Keratinocyte (primary cell): ENCODE results near the gene CDCA3. TPM values are rescaled to one million over a fixed set of nuclear protein-coding genes. Genes with fewer than 3 reads are reported as not detected.

ENCODE experiments used
- DNase-seq: peaks from one replicate; pipeline ENCODE4 v3.0.0-alpha.2; 2011; ENCODE audit warnings: low read depth, missing footprints, low spot score
- FAIRE-seq: peaks from 2 replicates; lab custom pipeline; 2011; peaks lifted over from hg19 to GRCh38; lab: Jason Lieb, UNC
- H2AFZ ChIP-seq: 2 replicates; pipeline ENCODE4 v1.6.0; 2012; ENCODE audit warnings: low read length, control low read depth, inconsistent platforms; ENCODE audit not compliant: control insufficient read depth
- H3K27ac ChIP-seq: 2 replicates; pipeline ENCODE4 v1.5.1; 2011; ENCODE audit warnings: low read length; ENCODE audit not compliant: control insufficient read depth, insufficient read depth
- H3K27me3 ChIP-seq: 3 replicates; pipeline ENCODE4 v1.6.0; 2011; ENCODE audit warnings: low read length; ENCODE audit not compliant: control insufficient read depth, insufficient read depth; ENCODE audit errors: extremely low read depth
- H3K36me3 ChIP-seq, 2 experiments: 2 replicates in 1 of 2; 3 replicates in 1 of 2; pipeline ENCODE4 v1.5.1; 2011; ENCODE audit warnings: low read length in 2 of 2, mild to moderate bottlenecking in 1 of 2; ENCODE audit not compliant: control insufficient read depth in 2 of 2, insufficient read depth in 2 of 2; ENCODE audit errors: extremely low read depth in 1 of 2
- H3K4me1 ChIP-seq: 3 replicates; pipeline ENCODE4 v1.5.1; 2011; ENCODE audit warnings: low read length; ENCODE audit not compliant: control insufficient read depth, insufficient read depth; ENCODE audit errors: extremely low read depth
- H3K4me2 ChIP-seq: 3 replicates; pipeline ENCODE4 v1.6.0; 2011; ENCODE audit warnings: low read depth, low read length; ENCODE audit not compliant: control insufficient read depth, insufficient read depth; ENCODE audit errors: extremely low read depth
- H3K4me3 ChIP-seq, 3 experiments: fragments of 200-600 bp in 1 of 3; sonication (generic) in 1 of 3; 2 replicates in 2 of 3; 3 replicates in 1 of 3; pipeline ENCODE4 v1.5.1; 2011 to 2016; ENCODE audit warnings: low read length in 3 of 3, mild to moderate bottlenecking in 3 of 3, control low read depth in 2 of 3, inconsistent platforms in 1 of 3, low read depth in 1 of 3, mixed read lengths in 1 of 3, mixed run types in 1 of 3, moderate library complexity in 1 of 3; ENCODE audit not compliant: control insufficient read depth in 2 of 3, insufficient read depth in 2 of 3; ENCODE audit errors: extremely low read depth in 1 of 3
- H3K79me2 ChIP-seq: 2 replicates; pipeline ENCODE4 v1.6.0; 2012; ENCODE audit warnings: low read length; ENCODE audit not compliant: control insufficient read depth, insufficient read depth
- H3K9ac ChIP-seq: 3 replicates; pipeline ENCODE4 v1.6.0; 2011; ENCODE audit warnings: low read length; ENCODE audit not compliant: control insufficient read depth, insufficient read depth; ENCODE audit errors: extremely low read depth
- H3K9me1 ChIP-seq: 3 replicates; pipeline ENCODE4 v1.6.0; 2011; ENCODE audit warnings: low read length; ENCODE audit not compliant: control insufficient read depth, insufficient read depth; ENCODE audit errors: extremely low read depth
- H3K9me3 ChIP-seq: 2 replicates; pipeline ENCODE4 v1.5.1; 2012; ENCODE audit warnings: low read depth, low read length; ENCODE audit not compliant: control insufficient read depth
- H4K20me1 ChIP-seq: 3 replicates; pipeline ENCODE4 v1.6.0; 2011; ENCODE audit warnings: low read length; ENCODE audit not compliant: control insufficient read depth, insufficient read depth; ENCODE audit errors: extremely low read depth
- CTCF ChIP-seq, 3 experiments: IDR thresholded peaks in 1 of 3; conservative IDR thresholded peaks in 1 of 3; optimal IDR thresholded peaks in 1 of 3; 2 replicates in 2 of 3; 3 replicates in 1 of 3; pipeline versions ENCODE3 to v1.5.1; 2011; ENCODE audit warnings: low read length in 3 of 3, mild to moderate bottlenecking in 3 of 3, moderate library complexity in 2 of 3, control low read depth in 1 of 3, inconsistent platforms in 1 of 3; ENCODE audit not compliant: insufficient read depth in 2 of 3; ENCODE audit errors: extremely low read depth in 1 of 3
- EZH2 ChIP-seq: IDR thresholded peaks from one replicate; pipeline ENCODE4 v1.6.1; 2012; ENCODE audit warnings: inconsistent platforms, mild to moderate bottlenecking, low read length, moderate library complexity
- dilution Hi-C: fragments of 300-500 bp; cut with MboI; formaldehyde crosslinking; loops from one replicate; pipeline ENCODE4 v1.7.0; 2020; ENCODE audit warnings: low sequenced_read_pairs; ENCODE audit not compliant: extremely low pct_ligation_motif_present
- polyA plus RNA-seq, 5 experiments: library from polyadenylated mRNA; depleted of rRNA in 3 of 5; stranded (reverse) in 3 of 5; stranded (forward) in 1 of 5; unstranded in 1 of 5; fragments of >200 nt; gene quantifications; 1 replicate in 1 of 5; 2 replicates in 3 of 5; 3 replicates in 1 of 5; pipeline versions ENCODE4 v1.2.1 to v1.2.3, GENCODE V29; 2011 to 2012; ENCODE audit warnings: missing spikeins in 2 of 5, low read depth in 1 of 5, low replicate concordance in 1 of 5

The CDCA3 gene
- polyA plus RNA-seq, 1 donor (not counting 4 experiments of a cell fraction or from before 2014, with no cell fraction given), result 15.0 TPM

- no peaks in the 10 kb centered on the region for H3K9me3 ChIP-seq
- FAIRE-seq, result no peak
These were observed 9.0 kb downstream of the CDCA3 start for GRCh38 chr12:6842075-6842474.

GRCh38 chr12:6840761-6841515, 10.1 kb downstream of the CDCA3 start, which contains the start of gene GNB3:
GNB3 (plus strand) TSS chr12:6840925; CDS start chr12:6841288, 363 bp downstream.
- Histone ChIP-seq H3K36me3 (peaks cover 0 to 4% of the 10 kb centered on the region in 2 experiments), H3K79me2 (no peaks in the 10 kb centered on the region), H3K27ac (no peak within 1 kb of the TSS), H3K9me3 (no peaks in the 10 kb centered on the region), H4K20me1 (peaks cover 2% of the 10 kb centered on the region), H3K9ac (no peak within 1 kb of the TSS), H3K4me3 (no peak within 1 kb of the TSS), H3K27me3 (no peaks in the 10 kb centered on the region), H3K4me1 (no peaks in the 10 kb centered on the region), H3K9me1 (no peaks in the 10 kb centered on the region), H3K4me2 (no peak within 1 kb of the TSS), H2AFZ (no peak within 1 kb of the TSS)
- TF ChIP-seq EZH2, result no peak
- no peak for TF ChIP-seq CTCF (optimal IDR thresholded peaks at IDR 0.05 in 1 of 3, IDR thresholded peaks at IDR 0.05 in 1 of 3, conservative IDR thresholded peaks at IDR 0.05 in 1 of 3; ENCODE audit: extremely low read depth in 1 of 3, insufficient read depth in 2 of 3, low read length in 3 of 3)
- no peak for FAIRE-seq
- dilution Hi-C loops, result no loop called here
- DNase-seq, result no peak

More at GRCh38 chr12:6842075-6842474, 9.0 kb downstream of the CDCA3 start:
- H3K9ac ChIP-seq, result no peak overlapping the region
- H4K20me1 ChIP-seq, result peaks cover 2% of the 10 kb centered on the region
- TF ChIP-seq EZH2, result no peak
- no peak for DNase-seq
- no peaks in the 10 kb centered on the region for H3K79me2 ChIP-seq
- no peak overlapping the region for H2AFZ ChIP-seq
- no peaks in the 10 kb centered on the region for H3K4me1 ChIP-seq
- peaks cover 6 to 7% of the 10 kb centered on the region in 2 experiments for H3K36me3 ChIP-seq
- no peaks in the 10 kb centered on the region for H3K27me3 ChIP-seq
- H3K9me1 ChIP-seq, result no peaks in the 10 kb centered on the region
- H3K4me3 ChIP-seq, result no peak overlapping the region
- no peak overlapping the region for H3K4me2 ChIP-seq
- dilution Hi-C loops, result no loop called here
- no peak overlapping the region for H3K27ac ChIP-seq
